Measurements from ENCODE around the gene MNS1.

DNA sequence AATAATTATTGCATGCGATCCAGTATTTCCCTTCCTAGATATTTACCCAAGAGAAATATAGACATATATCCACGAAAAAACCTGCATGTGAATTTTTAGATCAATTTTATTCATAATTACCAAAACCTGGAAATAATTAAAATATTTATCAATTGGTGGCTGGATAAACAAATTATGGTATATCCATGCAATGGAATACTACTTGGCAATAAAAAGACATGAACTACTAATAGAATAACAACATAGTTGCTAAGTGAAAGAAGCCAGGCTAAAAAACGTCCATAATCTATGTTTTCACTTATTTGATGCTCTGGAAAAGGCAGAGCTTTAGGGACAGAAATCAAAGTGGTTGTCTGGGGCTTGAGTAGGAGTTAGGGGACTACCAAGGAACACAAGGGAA is 79.0 kb downstream of the MNS1 start:
- TF ChIP-seq SMC3 (IDR thresholded peaks at IDR 0.05; ENCODE audit: borderline replicate concordance, low read length), result no peak
- TF ChIP-seq, protein P1, sequence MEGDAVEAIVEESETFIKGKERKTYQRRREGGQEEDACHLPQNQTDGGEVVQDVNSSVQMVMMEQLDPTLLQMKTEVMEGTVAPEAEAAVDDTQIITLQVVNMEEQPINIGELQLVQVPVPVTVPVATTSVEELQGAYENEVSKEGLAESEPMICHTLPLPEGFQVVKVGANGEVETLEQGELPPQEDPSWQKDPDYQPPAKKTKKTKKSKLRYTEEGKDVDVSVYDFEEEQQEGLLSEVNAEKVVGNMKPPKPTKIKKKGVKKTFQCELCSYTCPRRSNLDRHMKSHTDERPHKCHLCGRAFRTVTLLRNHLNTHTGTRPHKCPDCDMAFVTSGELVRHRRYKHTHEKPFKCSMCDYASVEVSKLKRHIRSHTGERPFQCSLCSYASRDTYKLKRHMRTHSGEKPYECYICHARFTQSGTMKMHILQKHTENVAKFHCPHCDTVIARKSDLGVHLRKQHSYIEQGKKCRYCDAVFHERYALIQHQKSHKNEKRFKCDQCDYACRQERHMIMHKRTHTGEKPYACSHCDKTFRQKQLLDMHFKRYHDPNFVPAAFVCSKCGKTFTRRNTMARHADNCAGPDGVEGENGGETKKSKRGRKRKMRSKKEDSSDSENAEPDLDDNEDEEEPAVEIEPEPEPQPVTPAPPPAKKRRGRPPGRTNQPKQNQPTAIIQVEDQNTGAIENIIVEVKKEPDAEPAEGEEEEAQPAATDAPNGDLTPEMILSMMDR (IDR thresholded peaks at IDR 0.05 in 2 of 3, conservative IDR thresholded peaks at IDR 0.05 in 1 of 3; ENCODE audit: control insufficient read depth in 2 of 3, extremely low read depth in 1 of 3, insufficient read depth in 1 of 3, low read depth in 3 of 3, low read length in 3 of 3), result no peak
- no peak for TF ChIP-seq POLR2A (IDR thresholded peaks at IDR 0.05; ENCODE audit: low read depth, low read length)
- TF ChIP-seq MTA3 (IDR thresholded peaks at IDR 0.05; ENCODE audit: borderline replicate concordance, low read length), result no peak
- TF ChIP-seq, protein P2, sequence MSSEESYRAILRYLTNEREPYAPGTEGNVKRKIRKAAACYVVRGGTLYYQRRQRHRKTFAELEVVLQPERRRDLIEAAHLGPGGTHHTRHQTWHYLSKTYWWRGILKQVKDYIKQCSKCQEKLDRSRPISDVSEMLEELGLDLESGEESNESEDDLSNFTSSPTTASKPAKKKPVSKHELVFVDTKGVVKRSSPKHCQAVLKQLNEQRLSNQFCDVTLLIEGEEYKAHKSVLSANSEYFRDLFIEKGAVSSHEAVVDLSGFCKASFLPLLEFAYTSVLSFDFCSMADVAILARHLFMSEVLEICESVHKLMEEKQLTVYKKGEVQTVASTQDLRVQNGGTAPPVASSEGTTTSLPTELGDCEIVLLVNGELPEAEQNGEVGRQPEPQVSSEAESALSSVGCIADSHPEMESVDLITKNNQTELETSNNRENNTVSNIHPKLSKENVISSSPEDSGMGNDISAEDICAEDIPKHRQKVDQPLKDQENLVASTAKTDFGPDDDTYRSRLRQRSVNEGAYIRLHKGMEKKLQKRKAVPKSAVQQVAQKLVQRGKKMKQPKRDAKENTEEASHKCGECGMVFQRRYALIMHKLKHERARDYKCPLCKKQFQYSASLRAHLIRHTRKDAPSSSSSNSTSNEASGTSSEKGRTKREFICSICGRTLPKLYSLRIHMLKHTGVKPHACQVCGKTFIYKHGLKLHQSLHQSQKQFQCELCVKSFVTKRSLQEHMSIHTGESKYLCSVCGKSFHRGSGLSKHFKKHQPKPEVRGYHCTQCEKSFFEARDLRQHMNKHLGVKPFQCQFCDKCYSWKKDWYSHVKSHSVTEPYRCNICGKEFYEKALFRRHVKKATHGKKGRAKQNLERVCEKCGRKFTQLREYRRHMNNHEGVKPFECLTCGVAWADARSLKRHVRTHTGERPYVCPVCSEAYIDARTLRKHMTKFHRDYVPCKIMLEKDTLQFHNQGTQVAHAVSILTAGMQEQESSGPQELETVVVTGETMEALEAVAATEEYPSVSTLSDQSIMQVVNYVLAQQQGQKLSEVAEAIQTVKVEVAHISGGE (CRISPR knock-in tag; IDR thresholded peaks at IDR 0.05), result no peak
- no peak for TF ChIP-seq CREB1 (IDR thresholded peaks at IDR 0.05; ENCODE audit: low read depth)
- no peak for TF ChIP-seq EP300 (IDR thresholded peaks at IDR 0.05; ENCODE audit: borderline replicate concordance in 1 of 2, control insufficient read depth in 1 of 2, low read depth in 2 of 2, low read length in 2 of 2)
- no peak for TF ChIP-seq ZNF274 (IDR thresholded peaks at IDR 0.05; ENCODE audit: insufficient read depth, insufficient read length)
- TF ChIP-seq POLR2AphosphoS5 (IDR thresholded peaks at IDR 0.05; ENCODE audit: low read length), result no peak
- TF ChIP-seq RB1 (IDR thresholded peaks at IDR 0.05; ENCODE audit: borderline replicate concordance), result no peak
- no peak for TF ChIP-seq TAF1 (IDR thresholded peaks at IDR 0.05; ENCODE audit: borderline replicate concordance, low read depth, low read length)
- no peak for TF ChIP-seq SIN3A (IDR thresholded peaks at IDR 0.05; ENCODE audit: low read depth, low read length)
- TF ChIP-seq ZNF217 (IDR thresholded peaks at IDR 0.05), result no peak
